Measurements from ENCODE around the gene SETD2.
"Not testable (repeated sequence)": the region's sequence is repeated elsewhere in the genome, so short reads cannot be mapped to it uniquely, and the experiment has no call there.

Gene SETD2

GRCh38 chr3:47073685-47074084 lies 90.2 kb downstream of the SETD2 start:
- TF ChIP-seq CTCF (IDR thresholded peaks at IDR 0.05; ENCODE audit: insufficient read depth, missing control alignments) = no peak
- no peak for DNase-seq (ENCODE audit: insufficient read length, low spot score)
- no peak for FAIRE-seq

- FAIRE-seq (no peak), DNase-seq (ENCODE audit: insufficient read length, low spot score) (no peak)
- TF ChIP-seq CTCF (IDR thresholded peaks at IDR 0.05; ENCODE audit: insufficient read depth, missing control alignments) = no peak
Observed at GRCh38 chr3:47070770-47071169, 93.1 kb downstream of the SETD2 start.

- not testable (repeated sequence) for FAIRE-seq; DNase-seq (ENCODE audit: insufficient read length, low spot score)
Observed at GRCh38 chr3:47066259-47066658, 97.7 kb downstream of the SETD2 start.

GRCh38 chr3:47065681-47066080 lies 98.2 kb downstream of the SETD2 start:
- TF ChIP-seq CTCF (IDR thresholded peaks at IDR 0.05; ENCODE audit: insufficient read depth, missing control alignments) = no peak
- no peak for DNase-seq (ENCODE audit: insufficient read length, low spot score)
- FAIRE-seq = no peak

GRCh38 chr3:47065058-47065457 lies 98.9 kb downstream of the SETD2 start:
- FAIRE-seq = no peak
- no peak for TF ChIP-seq CTCF (IDR thresholded peaks at IDR 0.05; ENCODE audit: insufficient read depth, missing control alignments)
- DNase-seq (ENCODE audit: insufficient read length, low spot score) = no peak

GRCh38 chr3:47057212-47057671 lies 106.7 kb downstream of the SETD2 start:
- DNase-seq (ENCODE audit: insufficient read length, low spot score) (no peak), FAIRE-seq (no peak)
- no peak for TF ChIP-seq CTCF (IDR thresholded peaks at IDR 0.05; ENCODE audit: insufficient read depth, missing control alignments)

- TF ChIP-seq CTCF (IDR thresholded peaks at IDR 0.05; ENCODE audit: insufficient read depth, missing control alignments) = no peak
- no peak for DNase-seq (ENCODE audit: insufficient read length, low spot score)
- FAIRE-seq = no peak
Observed at GRCh38 chr3:47056705-47057104, 107.2 kb downstream of the SETD2 start.

- FAIRE-seq = no peak
- no peak for DNase-seq (ENCODE audit: insufficient read length, low spot score)
- TF ChIP-seq CTCF (IDR thresholded peaks at IDR 0.05; ENCODE audit: insufficient read depth, missing control alignments) = no peak
Observed at GRCh38 chr3:47054412-47054811, 109.5 kb downstream of the SETD2 start.

Data from D721Med (cell line).